Measurements from ENCODE around the gene UBC. TPM values are rescaled to one million over a fixed set of nuclear protein-coding genes. Genes with fewer than 3 reads are reported as not detected.
A peak's percentile ranks its signal among the peaks of the same experiment; 100 is the strongest.

Gene UBC
- total and polyA plus RNA-seq, 9 of the 15 experiments (the other 6 are each of a cell fraction or from before 2014, with no cell fraction given) = 533 to 1,153 (median 813) TPM

DNA sequence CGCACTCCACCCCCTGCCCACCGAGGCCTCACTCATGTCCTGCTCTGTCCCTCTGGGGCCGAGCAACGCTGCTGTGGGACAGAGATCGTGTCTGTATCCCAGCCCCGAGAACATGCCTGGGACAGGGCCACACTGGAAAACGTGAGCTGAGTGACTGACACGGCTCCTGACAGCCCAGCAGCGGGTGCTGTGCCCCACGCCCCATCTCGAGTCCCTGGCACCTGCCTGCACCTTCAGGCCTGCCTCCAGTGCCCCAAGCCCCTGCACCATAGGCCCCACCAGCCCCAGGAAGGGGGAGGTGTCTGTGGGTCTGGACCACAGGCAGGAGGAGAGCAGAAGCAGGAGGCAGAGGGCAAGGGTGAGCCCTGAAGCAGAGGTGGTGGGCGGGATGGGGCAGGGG is 34.6 kb upstream of the UBC start (continued):
- TF ChIP-seq, protein P1, sequence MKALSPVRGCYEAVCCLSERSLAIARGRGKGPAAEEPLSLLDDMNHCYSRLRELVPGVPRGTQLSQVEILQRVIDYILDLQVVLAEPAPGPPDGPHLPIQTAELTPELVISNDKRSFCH (CRISPR knock-in tag; IDR thresholded peaks at IDR 0.05) = no peak
- TF ChIP-seq, protein P1 (tag; IDR thresholded peaks at IDR 0.05) = no peak

DNA sequence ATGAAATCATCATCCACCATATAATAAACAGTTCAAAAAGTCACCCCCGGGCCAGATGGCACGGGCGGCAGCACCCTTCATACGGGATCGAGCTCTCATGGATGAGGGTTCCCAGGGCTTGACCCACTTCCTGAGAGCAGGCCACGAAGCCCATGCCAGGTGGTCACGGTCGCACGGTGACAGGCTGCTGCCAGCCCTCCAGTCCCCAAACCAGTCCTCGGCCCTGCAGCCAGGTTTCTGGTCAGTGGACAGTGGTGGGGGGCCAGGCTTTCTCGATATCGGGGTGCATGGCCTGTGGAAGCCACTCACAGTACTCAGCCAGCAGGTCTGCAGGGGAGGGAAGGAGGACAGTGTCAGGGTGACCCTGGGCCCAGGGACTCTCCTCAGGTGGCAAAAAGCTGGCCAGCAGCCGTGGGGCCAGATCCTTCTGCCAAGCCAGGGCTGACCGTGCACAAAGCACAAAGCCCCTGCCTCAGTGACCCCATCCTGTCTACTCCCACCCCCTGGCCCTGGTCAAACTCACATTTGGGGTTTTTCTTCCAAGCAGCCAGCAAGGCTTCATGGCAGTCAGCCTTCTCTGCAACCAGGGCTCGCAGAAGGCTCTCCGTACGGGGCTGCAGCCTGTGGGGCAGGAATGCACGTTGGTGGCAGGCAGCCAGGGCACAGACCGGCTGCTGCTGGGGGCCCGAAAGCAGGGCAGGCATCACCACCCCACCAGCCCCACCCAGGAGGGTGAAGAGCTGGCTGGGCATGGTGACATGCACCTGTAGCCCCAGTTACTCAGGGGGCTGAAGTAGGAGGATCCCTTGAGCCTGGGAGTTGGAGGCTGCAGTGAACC is 33.3 kb upstream of the UBC start:
- Histone ChIP-seq H3K4me1 (replicated peaks in 1 of 2; ENCODE audit: control insufficient read depth in 2 of 2, insufficient read depth in 2 of 2, low read length in 2 of 2) (peaks cover 0 to 11% of the 10 kb centered on the region in 2 experiments; a peak in 1 of 5 replicates), H3K9me1 (ENCODE audit: control insufficient read depth, insufficient read depth, low read length) (no peaks in the 10 kb centered on the region), H3K9me3 (replicated peaks; ENCODE audit: control insufficient read depth, insufficient read depth, low read depth, low read length) (no peaks in the 10 kb centered on the region), H2AFZ (ENCODE audit: low read depth, low read length) (no peak overlapping the region), H3K4me2 (ENCODE audit: insufficient read depth, low read length) (no peak overlapping the region), H4K20me1 (replicated peaks; ENCODE audit: control insufficient read depth, insufficient read depth, low read length) (no peaks in the 10 kb centered on the region), H3K4me3 (no peak overlapping the region), H3K36me3 (ENCODE audit: control insufficient read depth, insufficient read depth, low read length) (peaks cover 63% of the 10 kb centered on the region; the same call in 1 of the 3 replicates), H3K9ac (ENCODE audit: insufficient read depth in 1 of 2, low read depth in 2 of 2, low read length in 2 of 2) (peak overlapping the region in 1 of 2 experiments; percentile 57; a peak in 2 of 4 replicates), H3K27ac (ENCODE audit: extremely low read depth, low read depth, low read length) (no peak overlapping the region), H3K27me3 (ENCODE audit: control insufficient read depth in 2 of 2, insufficient read depth in 2 of 2, low read length in 2 of 2) (no peaks in the 10 kb centered on the region), H3K79me2 (ENCODE audit: control insufficient read depth, insufficient read depth, low read length) (no peaks in the 10 kb centered on the region)
- intact Hi-C loops (cut with micrococcal nuclease) = no loop called here
- in situ Hi-C loops (cut with MboI) = no loop called here
- BruUV-seq (replicated peaks) = no TSS peak
- POLR2A ChIA-PET = interaction anchor here (0.6 to 1.1 kb wide), 2 partner anchors 33 to 51 kb away, joined by 3 read pairs; partner anchors contain the start of gene UBC
- DNase-seq (ENCODE audit: extremely low read depth in 1 of 4, low spot score in 3 of 4) (no peak), FAIRE-seq (no peak), ATAC-seq (no peak)
- 98% methylated on average over 17 of the region's 20 CpGs for WGBS (ENCODE audit: insufficient coverage, low coverage, missing lambda C conversion rate)
- CTCF ChIA-PET (ENCODE audit: low intra/inter-chr PET ratio) = no interaction called here
- TF ChIP-seq, protein P2, sequence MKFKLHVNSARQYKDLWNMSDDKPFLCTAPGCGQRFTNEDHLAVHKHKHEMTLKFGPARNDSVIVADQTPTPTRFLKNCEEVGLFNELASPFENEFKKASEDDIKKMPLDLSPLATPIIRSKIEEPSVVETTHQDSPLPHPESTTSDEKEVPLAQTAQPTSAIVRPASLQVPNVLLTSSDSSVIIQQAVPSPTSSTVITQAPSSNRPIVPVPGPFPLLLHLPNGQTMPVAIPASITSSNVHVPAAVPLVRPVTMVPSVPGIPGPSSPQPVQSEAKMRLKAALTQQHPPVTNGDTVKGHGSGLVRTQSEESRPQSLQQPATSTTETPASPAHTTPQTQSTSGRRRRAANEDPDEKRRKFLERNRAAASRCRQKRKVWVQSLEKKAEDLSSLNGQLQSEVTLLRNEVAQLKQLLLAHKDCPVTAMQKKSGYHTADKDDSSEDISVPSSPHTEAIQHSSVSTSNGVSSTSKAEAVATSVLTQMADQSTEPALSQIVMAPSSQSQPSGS (CRISPR knock-in tag; IDR thresholded peaks at IDR 0.05) = no peak
- no peak for TF ChIP-seq FOXM1 (IDR thresholded peaks at IDR 0.05; ENCODE audit: low read depth)
- no peak for TF ChIP-seq FOXM1 (CRISPR knock-in tag; IDR thresholded peaks at IDR 0.05; ENCODE audit: low read depth)
- TF ChIP-seq, protein P3, sequence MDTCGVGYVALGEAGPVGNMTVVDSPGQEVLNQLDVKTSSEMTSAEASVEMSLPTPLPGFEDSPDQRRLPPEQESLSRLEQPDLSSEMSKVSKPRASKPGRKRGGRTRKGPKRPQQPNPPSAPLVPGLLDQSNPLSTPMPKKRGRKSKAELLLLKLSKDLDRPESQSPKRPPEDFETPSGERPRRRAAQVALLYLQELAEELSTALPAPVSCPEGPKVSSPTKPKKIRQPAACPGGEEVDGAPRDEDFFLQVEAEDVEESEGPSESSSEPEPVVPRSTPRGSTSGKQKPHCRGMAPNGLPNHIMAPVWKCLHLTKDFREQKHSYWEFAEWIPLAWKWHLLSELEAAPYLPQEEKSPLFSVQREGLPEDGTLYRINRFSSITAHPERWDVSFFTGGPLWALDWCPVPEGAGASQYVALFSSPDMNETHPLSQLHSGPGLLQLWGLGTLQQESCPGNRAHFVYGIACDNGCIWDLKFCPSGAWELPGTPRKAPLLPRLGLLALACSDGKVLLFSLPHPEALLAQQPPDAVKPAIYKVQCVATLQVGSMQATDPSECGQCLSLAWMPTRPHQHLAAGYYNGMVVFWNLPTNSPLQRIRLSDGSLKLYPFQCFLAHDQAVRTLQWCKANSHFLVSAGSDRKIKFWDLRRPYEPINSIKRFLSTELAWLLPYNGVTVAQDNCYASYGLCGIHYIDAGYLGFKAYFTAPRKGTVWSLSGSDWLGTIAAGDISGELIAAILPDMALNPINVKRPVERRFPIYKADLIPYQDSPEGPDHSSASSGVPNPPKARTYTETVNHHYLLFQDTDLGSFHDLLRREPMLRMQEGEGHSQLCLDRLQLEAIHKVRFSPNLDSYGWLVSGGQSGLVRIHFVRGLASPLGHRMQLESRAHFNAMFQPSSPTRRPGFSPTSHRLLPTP (IDR thresholded peaks at IDR 0.05; ENCODE audit: borderline replicate concordance, extremely low read depth, insufficient read length) = no peak
- TF ChIP-seq HMGN3 (IDR thresholded peaks at IDR 0.05; ENCODE audit: borderline replicate concordance, extremely low read depth, insufficient read length, low read depth, low read length) = no peak
- TF ChIP-seq FOXK2 (conservative IDR thresholded peaks at IDR 0.05 in 1 of 2, IDR thresholded peaks at IDR 0.05 in 1 of 2; ENCODE audit: low read depth in 2 of 2) = no peak
- TF ChIP-seq RB1 (IDR thresholded peaks at IDR 0.05; ENCODE audit: low read depth) = no peak
- TF ChIP-seq SRSF7 (optimal IDR thresholded peaks at IDR 0.05; ENCODE audit: low read depth, low read length) = no peak
- TF ChIP-seq, protein P4, sequence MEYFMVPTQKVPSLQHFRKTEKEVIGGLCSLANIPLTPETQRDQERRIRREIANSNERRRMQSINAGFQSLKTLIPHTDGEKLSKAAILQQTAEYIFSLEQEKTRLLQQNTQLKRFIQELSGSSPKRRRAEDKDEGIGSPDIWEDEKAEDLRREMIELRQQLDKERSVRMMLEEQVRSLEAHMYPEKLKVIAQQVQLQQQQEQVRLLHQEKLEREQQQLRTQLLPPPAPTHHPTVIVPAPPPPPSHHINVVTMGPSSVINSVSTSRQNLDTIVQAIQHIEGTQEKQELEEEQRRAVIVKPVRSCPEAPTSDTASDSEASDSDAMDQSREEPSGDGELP (CRISPR knock-in tag; IDR thresholded peaks at IDR 0.05; ENCODE audit: borderline replicate concordance) = no peak
- no peak for TF ChIP-seq GABPA (tag; conservative IDR thresholded peaks at IDR 0.05; ENCODE audit: low read depth)

All from K562 (cell line).